Skeletal muscle tissue (tissue), 4 donors: ENCODE results near the gene SOCS6. TPM values are rescaled to one million over a fixed set of nuclear protein-coding genes. Genes with fewer than 3 reads are reported as not detected.

Source experiments
- H3K27ac ChIP-seq: one replicate; pipeline ENCODE4 v1.7.0; 2013; ENCODE audit warnings: mild to moderate bottlenecking, low read depth, low read length, inconsistent platforms
- H3K27me3 ChIP-seq, 3 donors: one replicate each; pipeline ENCODE4 v1.7.0; 2013; ENCODE audit warnings: low read length in 3 of 3; ENCODE audit not compliant: control insufficient read depth in 3 of 3, insufficient read depth in 3 of 3
- H3K36me3 ChIP-seq, 3 donors: one replicate each; pipeline ENCODE4 v1.7.0; 2013; ENCODE audit warnings: low read length in 3 of 3; ENCODE audit not compliant: control insufficient read depth in 3 of 3, insufficient read depth in 3 of 3
- H3K4me1 ChIP-seq, 3 donors: one replicate each; pipeline ENCODE4 v1.7.0; 2013; ENCODE audit warnings: low read length in 3 of 3, mild to moderate bottlenecking in 3 of 3; ENCODE audit not compliant: control insufficient read depth in 3 of 3, insufficient read depth in 3 of 3
- H3K4me3 ChIP-seq, 3 donors: one replicate each; pipeline ENCODE4 v1.7.0; 2013; ENCODE audit warnings: low read length in 3 of 3
- H3K9ac ChIP-seq, 3 donors: one replicate each; pipeline ENCODE4 v1.7.0; 2013; ENCODE audit warnings: low read length in 3 of 3, mild to moderate bottlenecking in 3 of 3, moderate library complexity in 2 of 3, low read depth in 1 of 3
- H3K9me3 ChIP-seq, 3 donors: one replicate each; pipeline ENCODE4 v1.7.0; 2013; ENCODE audit warnings: low read length in 3 of 3; ENCODE audit not compliant: control insufficient read depth in 3 of 3
- total RNA-seq: library from RNA; depleted of rRNA; stranded (reverse); fragments of >200 nt; gene quantifications from one replicate; pipeline ENCODE4 v1.2.3, GENCODE V29; 2014
- donor health status: Osteomylitis.

SOCS6 gene
- total RNA-seq, 1 donor from 2014 or later = 17.7 TPM

DNA sequence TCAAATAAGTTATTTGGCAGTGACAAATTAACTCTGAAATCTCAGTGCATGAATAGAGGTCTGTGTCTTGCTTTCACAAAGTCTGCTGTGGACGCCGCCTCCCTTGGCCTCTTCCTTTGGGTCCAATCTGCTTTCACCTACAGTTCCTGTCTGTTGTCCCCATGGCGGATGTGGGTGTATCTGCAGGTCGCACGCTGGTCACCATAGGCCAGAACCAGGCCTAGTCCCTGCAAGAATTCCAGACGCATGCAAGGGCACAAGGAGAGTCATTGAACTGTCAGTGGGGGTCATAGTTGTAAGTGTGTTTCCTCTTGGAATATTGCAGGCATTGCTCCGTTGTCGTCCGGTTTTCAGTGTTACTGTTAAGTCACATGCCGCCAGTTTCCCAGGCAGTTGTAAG is 7.4 kb downstream of the SOCS6 start:
- Histone ChIP-seq H3K4me3 (no peak overlapping the region), H3K9ac (no peak overlapping the region), H3K27me3 (no peaks in the 10 kb centered on the region), H3K27ac (no peak overlapping the region), H3K9me3 (no peaks in the 10 kb centered on the region), H3K4me1 (peaks cover 22 to 41% (median 29%) of the 10 kb centered on the region in 3 donors), H3K36me3 (no peaks in the 10 kb centered on the region)

DNA sequence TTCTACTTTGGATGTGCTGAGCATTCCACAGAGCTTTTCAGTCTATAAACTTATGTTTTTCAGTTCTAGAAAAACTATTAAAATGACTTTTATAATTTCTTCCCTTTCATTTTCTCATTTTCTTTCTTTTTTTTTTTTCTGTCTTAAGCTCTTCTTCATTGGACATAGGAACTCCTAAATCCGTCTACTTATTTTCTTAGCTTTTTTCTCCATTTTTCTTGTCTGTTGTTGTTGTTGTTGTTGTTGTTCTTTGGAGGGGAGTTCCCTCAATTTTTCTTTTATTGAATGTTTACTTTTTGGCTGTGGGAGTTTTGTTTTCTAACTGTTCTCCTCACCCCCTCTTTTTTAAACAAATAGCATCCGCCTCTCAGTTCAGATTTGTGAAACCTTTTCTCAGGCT is 7.9 kb downstream of the SOCS6 start:
- Histone ChIP-seq H3K4me3 (no peak overlapping the region), H3K4me1 (peaks cover 25 to 43% (median 28%) of the 10 kb centered on the region in 3 donors)

DNA sequence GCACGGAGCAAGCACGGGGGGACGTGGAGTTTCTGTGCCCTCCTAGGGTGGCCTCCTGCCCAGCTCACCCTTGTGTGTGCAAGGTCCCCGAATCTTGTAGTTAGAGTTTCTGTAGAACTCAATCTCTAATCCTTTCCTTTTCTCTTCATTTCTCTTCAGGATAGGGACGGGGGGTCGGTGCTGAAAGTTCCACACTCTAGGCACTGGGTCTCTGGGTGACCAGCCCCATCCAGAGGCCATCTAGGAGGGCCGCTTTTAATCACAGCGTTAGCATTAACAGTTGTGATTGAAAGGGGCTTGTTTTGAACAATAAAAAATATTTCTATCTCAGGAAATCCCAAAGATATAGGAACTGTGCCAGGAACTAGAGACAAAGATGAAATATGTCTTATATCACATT is 10.5 kb downstream of the SOCS6 start:
- Histone ChIP-seq H3K9ac (no peak overlapping the region), H3K4me1 (peaks cover 12 to 32% (median 16%) of the 10 kb centered on the region in 3 donors), H3K27me3 (no peaks in the 10 kb centered on the region), H3K36me3 (no peaks in the 10 kb centered on the region), H3K4me3 (no peak overlapping the region), H3K9me3 (no peaks in the 10 kb centered on the region), H3K27ac (no peak overlapping the region)

More for the DNA sequence above, 7.9 kb downstream of the SOCS6 start:
- Histone ChIP-seq H3K9me3 (no peaks in the 10 kb centered on the region), H3K27me3 (no peaks in the 10 kb centered on the region), H3K9ac (no peak overlapping the region), H3K27ac (no peak overlapping the region), H3K36me3 (no peaks in the 10 kb centered on the region)

DNA sequence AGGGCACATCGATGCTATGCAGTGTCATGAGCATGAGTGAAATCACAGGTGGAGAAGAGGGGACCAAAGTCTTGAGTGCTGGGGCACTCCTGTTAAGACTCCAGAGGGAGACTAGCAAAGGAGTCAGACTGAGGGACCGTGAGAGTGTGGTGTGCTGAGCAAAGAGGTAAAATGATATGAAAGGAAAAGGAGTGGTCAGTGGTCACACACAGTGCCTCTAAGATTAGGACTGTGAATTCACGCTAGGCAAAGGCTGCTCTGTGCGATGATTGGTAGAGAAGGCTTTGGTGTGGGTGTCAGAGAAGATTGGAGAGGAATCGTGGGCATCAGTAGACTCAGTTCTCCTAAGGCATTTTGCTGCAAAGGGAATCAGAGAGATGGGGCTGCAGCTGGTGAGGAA is 12.8 kb downstream of the SOCS6 start:
- peaks cover 2 to 13% (median 6%) of the 10 kb centered on the region in 3 donors for H3K4me1 ChIP-seq
- H3K36me3 ChIP-seq = no peaks in the 10 kb centered on the region
- no peak overlapping the region for H3K27ac ChIP-seq
- no peak overlapping the region for H3K9ac ChIP-seq
- H3K27me3 ChIP-seq = no peaks in the 10 kb centered on the region
- no peaks in the 10 kb centered on the region for H3K9me3 ChIP-seq
- no peak overlapping the region for H3K4me3 ChIP-seq

DNA sequence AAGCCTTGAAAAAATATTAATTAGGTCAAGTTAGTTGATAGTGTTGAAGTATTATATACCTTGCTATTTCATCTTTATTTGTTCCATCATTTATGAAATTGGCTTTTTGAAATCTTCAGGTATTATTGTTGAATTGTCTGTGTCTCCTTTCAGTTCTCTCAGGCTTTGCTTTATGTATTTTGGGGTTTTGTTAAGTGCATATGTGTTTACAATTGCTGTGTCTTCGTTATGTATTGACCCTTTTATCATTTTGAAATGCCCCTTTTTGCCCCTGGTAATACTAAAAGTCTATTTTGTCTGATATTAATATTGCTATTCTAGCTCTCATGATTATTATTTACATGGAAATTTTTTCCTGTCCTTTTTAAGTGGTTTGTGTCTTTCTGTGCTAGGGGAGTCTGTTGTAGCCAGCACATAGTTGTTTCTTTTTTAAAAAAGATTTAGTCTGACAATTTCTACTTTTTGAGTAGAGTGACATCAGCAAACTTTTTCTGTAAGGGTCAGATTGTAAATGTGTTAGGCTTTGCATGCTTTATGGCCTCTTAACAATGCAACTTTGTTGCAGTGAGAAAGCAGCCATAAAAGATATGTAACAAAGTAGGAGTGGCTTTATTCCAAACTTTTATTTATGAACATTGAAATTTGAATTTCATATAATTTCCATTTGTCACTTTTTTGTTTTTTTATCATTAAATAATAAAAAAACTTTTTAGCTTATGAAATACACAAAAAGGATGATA is 19.9 kb downstream of the SOCS6 start:
- H3K27ac ChIP-seq = no peak overlapping the region
- H3K36me3 ChIP-seq = no peaks in the 10 kb centered on the region
- peaks cover 0 to 6% (median 0%) of the 10 kb centered on the region in 3 donors for H3K4me1 ChIP-seq
- H3K4me3 ChIP-seq = no peak overlapping the region
- H3K9me3 ChIP-seq = no peaks in the 10 kb centered on the region
- H3K9ac ChIP-seq = no peak overlapping the region
- no peaks in the 10 kb centered on the region for H3K27me3 ChIP-seq

DNA sequence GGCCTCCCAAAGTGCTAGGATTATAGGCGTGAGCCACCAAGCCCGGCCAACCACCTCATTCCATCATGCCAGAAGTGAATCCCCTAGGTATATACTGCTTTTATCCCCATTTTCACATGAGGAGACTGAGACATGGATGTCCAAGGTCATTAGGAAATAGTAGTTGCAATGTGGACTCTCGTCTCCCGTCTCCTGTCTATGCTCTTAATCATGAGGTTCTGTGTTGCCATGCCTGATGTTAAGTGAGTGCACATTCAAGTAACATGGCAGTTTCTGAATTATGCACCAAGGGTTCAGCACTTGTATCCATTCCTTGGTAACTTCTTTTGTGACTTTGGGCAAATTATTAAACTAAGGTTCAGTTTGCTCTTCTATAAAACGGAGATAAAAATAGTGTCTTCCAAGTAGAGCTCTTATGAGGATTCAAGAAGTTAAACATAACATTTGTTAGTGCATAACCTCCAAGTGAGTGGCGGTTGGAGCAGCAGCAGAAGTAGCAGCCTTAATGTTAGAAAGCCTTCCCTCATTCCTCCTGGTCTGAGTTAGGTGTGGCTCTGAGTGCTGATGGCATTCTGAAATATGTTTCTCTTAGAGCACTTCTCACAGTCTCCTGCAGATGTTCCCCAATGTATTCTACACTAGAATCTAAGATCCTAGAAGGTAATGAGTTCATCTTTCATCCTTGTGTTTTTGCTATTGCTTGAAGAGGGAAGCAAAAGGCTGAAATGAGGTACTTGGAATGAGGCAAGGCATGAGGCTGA is 21.9 kb downstream of the SOCS6 start:
- H3K27ac ChIP-seq = no peak overlapping the region
- H3K4me3 ChIP-seq = no peak overlapping the region
- no peaks in the 10 kb centered on the region for H3K36me3 ChIP-seq
- H3K9me3 ChIP-seq = no peaks in the 10 kb centered on the region
- no peaks in the 10 kb centered on the region for H3K27me3 ChIP-seq
- H3K9ac ChIP-seq = no peak overlapping the region
- peaks cover 0 to 6% (median 0%) of the 10 kb centered on the region in 3 donors for H3K4me1 ChIP-seq

DNA sequence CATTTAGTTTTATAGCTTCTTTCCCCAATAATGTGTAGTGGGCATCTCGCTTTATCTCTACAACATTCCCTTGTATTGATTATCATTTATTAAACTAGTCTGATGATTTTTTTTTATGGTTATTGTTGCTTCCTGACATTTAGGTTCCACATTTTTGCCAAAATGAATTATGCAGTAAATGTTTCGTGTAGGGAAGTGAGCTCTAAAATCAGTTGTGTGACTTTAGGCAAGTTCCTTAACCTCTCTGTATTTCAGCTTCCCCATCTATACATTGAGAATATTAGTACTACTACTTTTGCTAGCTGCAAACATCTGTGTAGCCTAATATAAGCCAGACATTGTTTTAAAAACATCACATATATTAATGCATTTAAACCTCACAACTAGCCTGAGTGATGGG is 22.9 kb downstream of the SOCS6 start:
- no peaks in the 10 kb centered on the region for H3K9me3 ChIP-seq
- H3K4me1 ChIP-seq = peaks cover 0 to 6% (median 0%) of the 10 kb centered on the region in 3 donors
- no peak overlapping the region for H3K4me3 ChIP-seq
- H3K27ac ChIP-seq = no peak overlapping the region
- no peak overlapping the region for H3K9ac ChIP-seq
- no peaks in the 10 kb centered on the region for H3K27me3 ChIP-seq
- no peaks in the 10 kb centered on the region for H3K36me3 ChIP-seq

DNA sequence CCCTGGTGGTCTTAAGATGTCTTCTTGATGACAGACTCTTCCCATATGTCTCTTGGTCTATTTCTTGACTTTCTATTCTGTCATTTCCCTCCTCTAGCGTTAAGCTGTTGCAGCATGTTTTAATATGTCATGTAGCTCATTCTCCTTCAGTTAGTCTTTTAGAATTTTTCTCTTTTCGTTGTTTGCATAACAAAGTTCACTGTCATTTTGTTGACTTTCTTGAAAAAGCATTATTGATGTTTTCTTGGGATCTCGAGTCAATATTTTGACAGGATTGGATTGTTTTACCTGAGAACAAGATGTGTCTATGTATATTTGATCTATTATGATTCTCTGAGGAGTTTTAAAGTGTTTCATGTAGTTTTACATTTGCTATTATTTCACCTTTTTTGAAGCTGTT is 24.8 kb downstream of the SOCS6 start:
- H3K9ac ChIP-seq = no peak overlapping the region
- no peaks in the 10 kb centered on the region for H3K27me3 ChIP-seq
- H3K4me3 ChIP-seq = no peak overlapping the region
- no peak overlapping the region for H3K27ac ChIP-seq
- H3K9me3 ChIP-seq = no peaks in the 10 kb centered on the region
- H3K36me3 ChIP-seq = no peaks in the 10 kb centered on the region
- peaks cover 0 to 6% (median 0%) of the 10 kb centered on the region in 3 donors for H3K4me1 ChIP-seq

DNA sequence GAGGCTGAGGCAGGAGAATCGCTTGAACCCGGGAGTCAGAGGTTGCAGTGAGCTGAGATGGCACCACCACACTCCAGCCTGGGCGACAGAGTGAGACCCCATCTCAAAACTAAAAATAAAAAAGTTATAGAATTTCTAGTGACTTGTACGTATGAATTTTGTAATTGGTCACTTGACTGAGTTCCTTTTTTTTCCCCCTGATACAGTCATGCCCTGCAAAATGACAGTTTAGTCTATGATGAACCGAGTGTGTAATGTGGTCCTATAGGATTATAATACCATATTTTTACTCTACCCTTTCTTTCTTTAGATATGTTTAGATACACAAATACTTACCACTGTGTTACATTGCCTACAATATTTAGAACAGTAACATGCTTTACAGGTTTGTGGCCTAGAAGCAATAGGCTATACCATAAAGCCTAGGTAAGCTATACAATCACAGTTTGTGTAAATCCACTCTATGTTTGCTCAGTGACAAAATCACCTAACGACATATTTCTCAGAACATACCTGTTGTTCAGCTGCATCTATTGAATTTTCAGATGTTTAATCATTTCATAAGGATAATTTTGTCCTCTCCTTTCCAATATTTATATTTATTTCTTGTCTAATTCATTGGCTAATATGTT is 25.4 kb downstream of the SOCS6 start:
- H3K27me3 ChIP-seq = no peaks in the 10 kb centered on the region

DNA sequence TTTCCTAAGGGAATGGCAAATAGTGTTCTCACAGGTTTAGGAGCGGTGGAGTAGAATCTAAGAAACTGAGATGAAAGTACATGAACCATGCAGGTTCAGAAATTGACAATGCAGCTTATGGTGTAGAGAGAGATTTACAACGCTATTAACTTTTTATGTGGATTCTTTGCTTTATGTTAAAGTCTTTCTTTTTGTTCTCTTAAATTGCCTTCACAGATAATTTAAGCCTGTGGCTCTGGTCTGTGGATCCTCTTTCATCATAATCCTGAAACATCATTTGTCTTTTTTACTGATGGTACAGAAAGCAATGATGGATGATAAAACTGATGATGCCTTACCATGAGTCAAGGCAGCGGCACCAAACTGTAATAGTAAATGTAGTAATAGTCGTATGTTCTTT is 30.3 kb downstream of the SOCS6 start:
- H3K27ac ChIP-seq = no peak overlapping the region
- H3K4me1 ChIP-seq = peaks cover 0 to 3% (median 0%) of the 10 kb centered on the region in 3 donors
- no peak overlapping the region for H3K4me3 ChIP-seq
- H3K9ac ChIP-seq = no peak overlapping the region
- H3K36me3 ChIP-seq = no peaks in the 10 kb centered on the region
- H3K9me3 ChIP-seq = no peaks in the 10 kb centered on the region
- H3K27me3 ChIP-seq = no peaks in the 10 kb centered on the region

More for the DNA sequence above, 25.4 kb downstream of the SOCS6 start:
- Histone ChIP-seq H3K9ac (no peak overlapping the region), H3K27ac (no peak overlapping the region), H3K36me3 (no peaks in the 10 kb centered on the region), H3K4me1 (peaks cover 0 to 6% (median 0%) of the 10 kb centered on the region in 3 donors), H3K4me3 (no peak overlapping the region), H3K9me3 (no peaks in the 10 kb centered on the region)
